Muscle layer of duodenum (tissue), 2 donors: Measurements from ENCODE around the gene PKP4.

Experiments
- H3K27ac ChIP-seq: one replicate; pipeline ENCODE4 v1.7.0; 2013; ENCODE audit warnings: mild to moderate bottlenecking, low read length
- H3K27me3 ChIP-seq: one replicate; pipeline ENCODE4 v1.7.0; 2013; ENCODE audit warnings: low read depth, mild to moderate bottlenecking, control low read depth, low read length
- H3K36me3 ChIP-seq, 2 donors: one replicate each; pipeline ENCODE4 v1.7.0; 2013; ENCODE audit warnings: low read length in 2 of 2, control low read depth in 1 of 2, mild to moderate bottlenecking in 1 of 2; ENCODE audit not compliant: insufficient read depth in 2 of 2, control insufficient read depth in 1 of 2
- H3K4me1 ChIP-seq, 2 donors: one replicate each; pipeline ENCODE4 v1.7.0; 2013; ENCODE audit warnings: low read length in 2 of 2, mild to moderate bottlenecking in 2 of 2, control low read depth in 1 of 2, moderate library complexity in 1 of 2; ENCODE audit not compliant: insufficient read depth in 2 of 2, control insufficient read depth in 1 of 2
- H3K4me3 ChIP-seq, 2 donors: one replicate each; pipeline ENCODE4 v1.7.0; 2013; ENCODE audit warnings: low read length in 2 of 2, low read depth in 1 of 2, mild to moderate bottlenecking in 1 of 2
- H3K9me3 ChIP-seq, 2 donors: one replicate each; pipeline ENCODE4 v1.7.0; 2013; ENCODE audit warnings: low read length in 2 of 2, control low read depth in 1 of 2, mild to moderate bottlenecking in 1 of 2; ENCODE audit not compliant: control insufficient read depth in 1 of 2
- donor health status: healthy.

The PKP4 gene

DNA sequence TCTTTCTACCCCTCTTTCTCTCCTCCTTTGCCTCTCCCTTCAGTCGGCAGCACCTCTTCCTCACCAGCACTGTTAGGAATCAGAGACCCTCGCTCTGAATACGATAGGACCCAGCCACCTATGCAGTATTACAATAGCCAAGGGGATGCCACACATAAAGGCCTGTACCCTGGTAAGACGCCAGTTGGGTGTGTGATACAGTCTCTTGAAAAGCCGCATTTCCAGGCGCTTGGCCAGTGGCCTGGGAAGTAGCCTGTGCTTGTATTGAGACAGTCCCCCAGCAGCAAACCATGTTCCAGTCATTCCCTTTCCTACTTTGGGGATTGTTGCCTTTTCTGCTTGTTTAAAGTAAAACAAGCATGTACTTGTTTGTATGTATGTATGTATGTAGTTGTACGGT is 219.9 kb downstream of the PKP4 start:
- Histone ChIP-seq H3K36me3 (peaks cover 32 to 62% of the 10 kb centered on the region in 2 donors), H3K27me3 (no peaks in the 10 kb centered on the region), H3K27ac (no peak overlapping the region), H3K9me3 (no peaks in the 10 kb centered on the region), H3K4me3 (no peak overlapping the region), H3K4me1 (no peaks in the 10 kb centered on the region)

DNA sequence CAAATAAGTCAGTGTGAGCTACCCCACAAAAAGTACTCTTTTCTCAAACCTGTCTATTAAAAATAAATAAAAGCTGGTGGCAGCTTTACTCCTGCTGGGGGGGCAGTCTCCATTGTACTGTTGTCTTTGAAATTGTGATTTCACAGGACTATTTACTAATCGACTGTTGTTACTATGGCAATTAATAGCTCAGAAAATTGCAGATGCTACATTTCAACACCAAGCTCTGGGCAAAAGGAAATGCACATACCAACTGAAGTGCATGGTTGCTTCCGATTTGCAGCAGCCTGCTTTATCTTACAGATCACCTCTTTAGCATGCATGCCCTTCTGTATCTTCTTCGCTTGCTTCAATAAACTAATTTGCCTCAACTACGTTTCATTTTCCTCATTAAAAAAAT is 220.8 kb downstream of the PKP4 start:
- no peaks in the 10 kb centered on the region for H3K27me3 ChIP-seq
- no peaks in the 10 kb centered on the region for H3K9me3 ChIP-seq
- H3K27ac ChIP-seq, result no peak overlapping the region
- H3K36me3 ChIP-seq, result peaks cover 32 to 62% of the 10 kb centered on the region in 2 donors
- H3K4me3 ChIP-seq, result no peak overlapping the region
- no peaks in the 10 kb centered on the region for H3K4me1 ChIP-seq

DNA sequence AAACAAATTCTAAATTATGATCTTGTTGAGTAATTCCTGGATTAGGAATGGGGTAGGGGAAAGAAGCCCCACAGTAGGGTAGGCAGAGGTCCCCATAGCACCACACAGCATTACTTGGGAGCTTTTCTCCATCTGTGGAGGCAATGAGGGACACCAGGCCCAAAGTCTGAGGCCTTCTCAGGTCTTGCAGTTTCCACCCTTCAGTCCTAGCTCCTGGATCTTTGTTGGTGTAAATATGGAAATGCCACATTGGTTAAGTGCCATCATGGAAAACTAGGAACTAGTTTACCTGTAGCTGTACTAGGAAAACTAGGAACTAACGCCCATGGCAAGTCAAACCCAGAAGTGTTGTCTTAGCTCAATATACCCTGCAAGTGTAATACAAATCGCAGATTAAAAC is 225.1 kb downstream of the PKP4 start:
- no peaks in the 10 kb centered on the region for H3K27me3 ChIP-seq
- no peak overlapping the region for H3K27ac ChIP-seq
- H3K4me1 ChIP-seq, result no peaks in the 10 kb centered on the region
- peaks cover 13 to 32% of the 10 kb centered on the region in 2 donors for H3K36me3 ChIP-seq
- H3K4me3 ChIP-seq, result no peak overlapping the region
- no peaks in the 10 kb centered on the region for H3K9me3 ChIP-seq

DNA sequence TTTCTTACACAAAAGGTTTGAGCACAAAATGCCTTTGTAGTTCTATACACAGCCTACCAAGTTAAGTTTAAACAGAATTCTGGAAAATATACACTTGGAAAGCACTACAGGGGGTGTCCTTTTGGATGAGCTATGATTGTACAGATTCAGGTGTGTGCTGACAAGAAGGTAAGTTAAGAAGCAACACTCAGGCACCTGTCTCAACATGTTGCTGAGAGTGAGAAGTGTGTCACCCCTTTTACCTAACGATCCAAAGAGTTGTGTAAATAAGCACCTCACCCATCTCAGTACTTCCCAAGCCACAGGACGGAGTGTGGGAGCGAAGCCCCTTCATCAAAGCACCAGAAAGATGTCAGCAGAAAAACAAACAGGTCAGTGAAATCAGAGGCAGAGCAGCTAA is 228.9 kb downstream of the PKP4 start:
- Histone ChIP-seq H3K27ac (no peak overlapping the region), H3K4me1 (no peaks in the 10 kb centered on the region), H3K4me3 (no peak overlapping the region), H3K27me3 (no peaks in the 10 kb centered on the region), H3K36me3 (peaks cover 0 to 8% of the 10 kb centered on the region in 2 donors), H3K9me3 (no peaks in the 10 kb centered on the region)

DNA sequence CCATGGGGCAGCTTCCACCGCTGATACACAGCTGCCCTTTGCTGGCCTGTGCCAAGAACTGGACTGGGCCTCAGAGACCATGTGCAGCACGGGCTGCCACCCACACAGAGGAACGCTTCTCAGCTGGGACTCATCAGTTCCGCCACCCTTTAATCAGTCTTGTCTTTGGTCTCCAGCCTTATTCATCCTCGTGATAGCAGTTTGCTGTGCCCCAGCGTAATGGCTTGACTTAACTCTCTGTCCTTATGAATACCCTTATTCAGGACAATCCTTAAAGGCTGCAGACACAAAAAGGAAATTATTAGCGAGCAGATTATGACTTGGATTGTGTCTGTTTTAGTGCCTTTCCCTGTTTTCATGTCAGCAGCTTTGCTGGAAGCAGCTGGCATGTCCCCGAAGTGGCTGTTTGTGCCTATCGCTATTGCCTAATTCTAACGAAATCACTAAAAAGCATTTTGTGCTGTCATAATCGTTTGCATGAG is 229.5 kb downstream of the PKP4 start:
- no peak overlapping the region for H3K27ac ChIP-seq
- no peaks in the 10 kb centered on the region for H3K27me3 ChIP-seq
- no peaks in the 10 kb centered on the region for H3K4me1 ChIP-seq
- no peak overlapping the region for H3K4me3 ChIP-seq
- H3K9me3 ChIP-seq, result no peaks in the 10 kb centered on the region
- H3K36me3 ChIP-seq, result peaks cover 0 to 2% of the 10 kb centered on the region in 2 donors

DNA sequence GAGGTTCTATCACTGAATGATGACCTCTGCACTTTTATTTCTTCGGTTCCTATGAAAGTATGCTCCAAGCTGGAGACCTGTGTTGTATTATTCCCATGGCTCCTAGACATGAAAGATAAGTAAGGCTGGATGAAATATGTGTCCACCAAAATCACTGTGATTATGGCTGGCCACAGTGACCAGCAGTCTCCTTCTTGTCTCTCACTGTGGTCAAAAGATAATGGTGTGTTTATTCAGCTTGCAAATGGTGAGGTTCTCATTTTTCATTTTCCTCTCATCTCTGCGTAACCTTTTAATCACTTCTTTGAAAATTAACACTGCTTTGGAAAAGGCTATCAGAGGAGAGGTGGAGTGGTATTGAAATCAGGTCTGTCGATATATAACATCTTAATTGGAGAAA is 230.6 kb downstream of the PKP4 start:
- Histone ChIP-seq H3K9me3 (no peaks in the 10 kb centered on the region), H3K27me3 (no peaks in the 10 kb centered on the region), H3K27ac (no peak overlapping the region), H3K4me1 (no peaks in the 10 kb centered on the region), H3K36me3 (no peaks in the 10 kb centered on the region), H3K4me3 (no peak overlapping the region)

DNA sequence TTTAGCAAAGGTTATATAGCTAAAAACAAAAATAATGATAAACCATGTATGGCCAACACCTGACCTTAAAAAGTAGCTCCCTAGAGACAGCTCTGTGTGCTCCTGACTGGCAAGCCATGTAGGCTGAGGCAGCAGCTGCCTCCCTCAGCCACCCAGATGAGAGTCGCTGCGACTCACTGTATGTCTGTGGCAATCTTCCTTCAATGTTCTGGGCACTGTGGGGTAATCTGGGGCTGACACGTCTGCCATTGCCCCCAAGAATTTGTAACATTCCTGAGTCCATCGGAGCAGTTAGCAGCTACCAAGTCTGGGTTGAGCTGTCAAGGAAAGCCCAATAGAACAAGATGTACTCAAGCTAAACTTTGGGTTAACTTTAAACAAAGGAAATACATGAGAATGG is 232.0 kb downstream of the PKP4 start:
- Histone ChIP-seq H3K27ac (no peak overlapping the region), H3K4me1 (no peaks in the 10 kb centered on the region), H3K9me3 (no peaks in the 10 kb centered on the region)

DNA sequence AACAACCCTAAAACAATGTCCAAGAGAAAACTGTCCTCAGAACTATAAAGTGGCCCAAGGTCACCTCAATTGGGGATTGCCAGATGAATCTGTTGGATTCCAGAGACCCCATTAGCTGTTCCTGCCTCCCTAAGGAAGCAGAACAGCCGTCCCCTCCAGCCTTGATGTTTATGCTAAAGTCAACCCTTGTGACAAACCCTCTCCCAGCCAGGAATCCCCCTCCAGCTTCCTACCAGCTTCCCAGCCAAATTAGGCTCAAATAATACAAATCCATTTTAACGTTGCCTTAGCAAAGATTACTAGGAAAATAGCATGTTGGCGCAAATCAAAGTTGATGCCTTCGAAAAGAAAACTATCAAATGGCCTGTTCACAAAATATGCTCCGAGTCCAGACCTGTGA is 232.6 kb downstream of the PKP4 start:
- Histone ChIP-seq H3K9me3 (no peaks in the 10 kb centered on the region), H3K36me3 (no peaks in the 10 kb centered on the region), H3K27me3 (no peaks in the 10 kb centered on the region), H3K27ac (no peak overlapping the region), H3K4me1 (no peaks in the 10 kb centered on the region), H3K4me3 (no peak overlapping the region)

More for the DNA sequence above, 232.0 kb downstream of the PKP4 start:
- H3K36me3 ChIP-seq, result no peaks in the 10 kb centered on the region
- H3K4me3 ChIP-seq, result no peak overlapping the region
- no peaks in the 10 kb centered on the region for H3K27me3 ChIP-seq

DNA sequence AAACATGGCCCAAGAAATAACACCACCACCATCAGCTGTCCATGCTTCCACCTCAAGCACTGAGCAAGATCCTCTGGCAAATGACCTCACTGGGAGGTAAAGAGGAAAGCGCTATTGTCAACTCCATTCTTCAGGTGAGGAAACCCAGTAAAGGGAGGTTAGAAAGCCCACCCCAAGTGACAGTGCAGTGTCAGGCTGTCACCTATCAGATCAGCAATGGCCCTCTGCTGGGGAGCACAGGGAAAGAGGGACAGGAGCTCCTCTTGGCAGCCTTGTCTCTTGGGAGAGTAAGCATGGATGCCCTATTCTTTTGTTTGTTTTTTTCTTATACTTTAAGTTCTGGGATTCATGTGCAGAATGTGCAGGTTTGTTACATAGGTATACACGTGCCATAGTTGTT is 234.1 kb downstream of the PKP4 start:
- Histone ChIP-seq H3K27me3 (no peaks in the 10 kb centered on the region), H3K9me3 (peaks cover 0 to 3% of the 10 kb centered on the region in 2 donors), H3K27ac (no peak overlapping the region), H3K4me3 (no peak overlapping the region), H3K36me3 (no peaks in the 10 kb centered on the region), H3K4me1 (no peaks in the 10 kb centered on the region)

DNA sequence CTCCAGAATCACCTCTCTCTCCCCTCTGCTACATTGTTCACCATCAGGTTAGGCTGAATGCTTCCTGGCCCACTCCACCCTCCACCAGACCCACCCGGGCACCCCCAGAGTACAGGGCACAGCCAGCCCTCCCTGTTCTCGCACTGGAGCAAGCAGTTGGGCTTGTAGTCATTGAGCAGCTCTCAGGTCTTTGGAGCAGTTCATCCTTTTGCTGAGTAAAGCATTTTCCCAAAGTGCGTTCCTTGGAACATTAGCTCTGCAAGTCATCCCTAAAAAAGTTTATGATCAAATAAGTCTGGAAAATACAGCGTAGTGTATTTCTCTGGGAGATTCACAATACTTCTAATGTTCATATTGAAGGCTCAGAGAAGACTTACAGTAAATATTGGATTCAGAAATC is 234.9 kb downstream of the PKP4 start:
- Histone ChIP-seq H3K4me1 (no peaks in the 10 kb centered on the region), H3K27me3 (no peaks in the 10 kb centered on the region), H3K36me3 (no peaks in the 10 kb centered on the region), H3K9me3 (peaks cover 4 to 6% of the 10 kb centered on the region in 2 donors), H3K27ac (no peak overlapping the region), H3K4me3 (no peak overlapping the region)

DNA sequence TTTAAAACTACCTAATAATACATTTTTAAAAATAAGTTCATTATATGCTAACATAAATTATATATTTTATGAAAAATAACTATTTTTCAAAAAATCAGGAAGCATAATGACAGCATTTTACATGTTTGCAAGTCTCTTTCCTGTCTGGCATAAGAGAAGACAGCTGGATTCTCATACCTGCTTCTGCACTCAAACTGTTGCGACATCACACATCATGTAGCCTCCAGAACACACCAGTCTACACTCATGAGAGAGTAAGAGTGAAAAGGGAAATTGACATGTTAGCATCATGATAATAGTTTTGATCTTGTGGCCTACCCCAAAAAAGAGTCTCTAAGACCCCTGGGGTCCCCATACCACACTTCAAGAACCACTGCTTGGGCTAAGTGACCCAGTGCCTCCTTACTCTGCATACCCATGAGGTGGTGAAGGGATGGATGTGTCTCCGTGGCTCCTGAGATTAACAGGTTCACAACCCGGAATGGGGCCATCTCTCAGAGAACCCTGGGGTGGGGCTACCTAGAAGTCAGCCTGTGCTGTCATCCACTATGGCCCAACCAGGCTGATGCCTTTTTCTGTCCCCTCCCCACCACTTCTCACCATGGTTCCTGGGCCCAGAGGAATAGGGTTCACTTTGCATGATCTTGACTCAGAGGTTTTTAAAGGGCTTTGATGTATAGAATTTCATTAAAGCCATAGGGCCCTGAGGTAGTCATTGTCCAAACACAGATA is 235.8 kb downstream of the PKP4 start:
- H3K4me1 ChIP-seq, result no peaks in the 10 kb centered on the region
- H3K9me3 ChIP-seq, result peaks cover 7 to 15% of the 10 kb centered on the region in 2 donors

DNA sequence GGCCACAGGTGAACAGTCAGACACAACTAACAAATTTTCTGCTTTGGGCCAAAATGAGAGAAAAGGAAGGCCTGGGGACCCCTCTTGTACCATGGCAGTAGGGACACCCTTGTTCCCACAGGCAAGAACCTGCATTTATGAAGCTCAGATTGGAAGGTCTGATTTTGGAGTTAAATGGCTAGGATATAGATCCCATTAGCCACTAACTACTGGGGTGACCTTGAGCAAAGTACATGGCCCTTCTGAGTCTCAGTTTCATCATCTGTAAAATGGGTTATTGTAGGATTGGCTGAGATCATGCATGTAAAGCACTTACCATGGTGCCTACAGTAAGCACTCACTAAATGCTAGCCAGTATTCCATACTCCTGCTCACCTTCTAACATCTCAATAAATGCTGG is 236.7 kb downstream of the PKP4 start:
- H3K4me3 ChIP-seq, result no peak overlapping the region
- H3K36me3 ChIP-seq, result no peaks in the 10 kb centered on the region
- no peaks in the 10 kb centered on the region for H3K4me1 ChIP-seq
- H3K27me3 ChIP-seq, result no peaks in the 10 kb centered on the region
- H3K27ac ChIP-seq, result no peak overlapping the region
- peaks cover 7 to 16% of the 10 kb centered on the region in 2 donors for H3K9me3 ChIP-seq

More for the DNA sequence above, 235.8 kb downstream of the PKP4 start:
- Histone ChIP-seq H3K27ac (no peak overlapping the region), H3K4me3 (no peak overlapping the region), H3K36me3 (no peaks in the 10 kb centered on the region), H3K27me3 (no peaks in the 10 kb centered on the region)
